Measurements from ENCODE around the gene RABGAP1L. TPM values are rescaled to one million over a fixed set of nuclear protein-coding genes. Genes with fewer than 3 reads are reported as not detected.
A peak's percentile ranks its signal among the peaks of the same experiment; 100 is the strongest.

The RABGAP1L gene
- total RNA-seq, 6 donors from 2014 or later = 41.3 to 229 (median 85.3) TPM

DNA sequence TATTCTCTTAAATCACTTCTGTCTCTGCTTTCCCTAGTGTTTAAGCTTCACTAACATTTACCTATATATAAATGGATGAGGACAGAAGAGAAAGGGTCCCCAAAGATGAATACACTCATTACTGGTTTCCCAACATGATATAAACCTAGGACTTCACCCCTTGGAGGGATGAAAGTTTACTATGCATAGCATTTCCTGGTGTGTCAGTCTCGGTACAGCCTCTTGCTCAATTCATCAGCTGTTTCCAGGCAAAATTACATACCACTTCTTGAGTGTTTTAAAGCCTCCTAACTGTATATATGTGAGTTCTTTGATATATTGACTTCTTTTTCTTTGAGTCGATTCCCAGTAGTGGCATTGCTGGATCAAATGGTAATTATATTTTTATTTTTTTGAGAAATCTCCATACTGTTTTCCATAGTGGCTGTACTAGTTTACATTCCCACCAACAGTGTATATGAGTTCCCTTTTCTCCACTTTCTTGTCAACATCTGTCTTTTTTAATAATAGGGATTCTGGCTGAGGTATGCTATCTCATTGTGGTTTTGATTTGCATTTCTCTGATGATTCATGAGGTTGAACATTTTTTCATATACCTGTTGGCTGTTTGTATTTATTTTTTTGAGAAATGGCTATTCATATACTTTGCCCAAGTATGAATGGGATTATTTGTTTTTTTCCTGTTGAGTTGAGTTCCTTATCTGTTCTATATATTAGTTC is 581.1 kb downstream of the RABGAP1L start:
- Histone ChIP-seq H3K27ac (no peak overlapping the region), H3K4me1 (peaks cover 0 to 6% (median 0%) of the 10 kb centered on the region in 4 donors), H3K9me3 (no peaks in the 10 kb centered on the region), H3K36me3 (no peaks in the 10 kb centered on the region), H3K27me3 (no peaks in the 10 kb centered on the region), H3K4me3 (no peak overlapping the region)
- whole genome bisulfite sequencing, 2 donors = 45 to 55% methylated on average over 2 of the region's 2 CpGs
- TF ChIP-seq, protein P1, sequence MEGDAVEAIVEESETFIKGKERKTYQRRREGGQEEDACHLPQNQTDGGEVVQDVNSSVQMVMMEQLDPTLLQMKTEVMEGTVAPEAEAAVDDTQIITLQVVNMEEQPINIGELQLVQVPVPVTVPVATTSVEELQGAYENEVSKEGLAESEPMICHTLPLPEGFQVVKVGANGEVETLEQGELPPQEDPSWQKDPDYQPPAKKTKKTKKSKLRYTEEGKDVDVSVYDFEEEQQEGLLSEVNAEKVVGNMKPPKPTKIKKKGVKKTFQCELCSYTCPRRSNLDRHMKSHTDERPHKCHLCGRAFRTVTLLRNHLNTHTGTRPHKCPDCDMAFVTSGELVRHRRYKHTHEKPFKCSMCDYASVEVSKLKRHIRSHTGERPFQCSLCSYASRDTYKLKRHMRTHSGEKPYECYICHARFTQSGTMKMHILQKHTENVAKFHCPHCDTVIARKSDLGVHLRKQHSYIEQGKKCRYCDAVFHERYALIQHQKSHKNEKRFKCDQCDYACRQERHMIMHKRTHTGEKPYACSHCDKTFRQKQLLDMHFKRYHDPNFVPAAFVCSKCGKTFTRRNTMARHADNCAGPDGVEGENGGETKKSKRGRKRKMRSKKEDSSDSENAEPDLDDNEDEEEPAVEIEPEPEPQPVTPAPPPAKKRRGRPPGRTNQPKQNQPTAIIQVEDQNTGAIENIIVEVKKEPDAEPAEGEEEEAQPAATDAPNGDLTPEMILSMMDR (IDR thresholded peaks at IDR 0.05) = no peak
- TF ChIP-seq POLR2AphosphoS5 (IDR thresholded peaks at IDR 0.05) = no peak
- no peak for TF ChIP-seq POLR2A (IDR thresholded peaks at IDR 0.05)
- TF ChIP-seq EP300 (IDR thresholded peaks at IDR 0.05) = no peak
- DNase-seq (no peak), ATAC-seq (ENCODE audit: low FRiP score in 2 of 2) (no peak)

DNA sequence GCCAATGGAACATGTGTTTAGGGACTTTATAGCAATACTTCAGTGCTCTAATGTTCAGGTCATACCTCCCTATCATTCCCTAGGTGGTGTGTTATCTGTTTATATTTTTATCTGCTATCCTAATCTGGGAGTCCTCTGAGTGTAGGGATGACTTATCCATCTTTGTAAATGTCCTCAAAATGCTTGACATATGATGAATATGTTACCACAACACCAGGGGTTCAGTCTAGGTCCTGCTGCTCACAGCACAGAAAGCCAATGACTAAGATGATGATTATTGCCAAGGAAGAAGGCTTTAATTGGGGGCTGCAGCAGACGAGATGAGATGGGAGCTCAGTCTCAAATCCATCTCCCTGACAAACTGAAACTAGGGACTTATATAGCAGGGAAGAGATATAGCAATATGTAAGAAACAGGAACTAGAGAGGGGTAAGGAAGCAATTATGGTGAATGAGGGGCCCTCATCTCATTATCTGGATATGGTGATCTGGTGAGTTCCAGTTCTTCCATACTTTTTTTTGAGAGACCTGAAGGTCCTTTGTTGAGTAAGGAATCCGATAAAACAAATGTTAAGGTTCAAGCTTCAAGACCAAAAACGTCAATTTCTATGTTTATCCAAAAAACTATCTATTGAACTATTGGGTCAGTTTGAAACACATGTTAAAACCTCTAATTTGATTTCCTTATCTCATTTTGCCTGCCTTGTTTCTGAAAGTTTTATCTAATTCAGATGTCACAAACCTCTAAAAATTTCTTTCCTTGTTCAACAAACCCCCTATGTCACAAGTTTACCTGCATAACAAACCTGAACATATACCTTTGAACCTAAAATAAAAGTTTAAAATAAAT is 583.7 kb downstream of the RABGAP1L start:
- Histone ChIP-seq H3K4me3 (no peak overlapping the region), H3K4me1 (peaks cover 0 to 6% (median 0%) of the 10 kb centered on the region in 4 donors), H3K27me3 (no peaks in the 10 kb centered on the region), H3K36me3 (no peaks in the 10 kb centered on the region), H3K27ac (no peak overlapping the region), H3K9me3 (no peaks in the 10 kb centered on the region)
- TF ChIP-seq POLR2A (IDR thresholded peaks at IDR 0.05) (no peak), POLR2AphosphoS5 (IDR thresholded peaks at IDR 0.05) (no peak), EP300 (IDR thresholded peaks at IDR 0.05) (no peak)
- TF ChIP-seq, protein P1 (IDR thresholded peaks at IDR 0.05) = no peak
- DNase-seq = no peak
- ATAC-seq (ENCODE audit: low FRiP score in 2 of 2) = no peak
- 70 to 73% methylated on average over 3 of the region's 3 CpGs for WGBS, 2 donors

DNA sequence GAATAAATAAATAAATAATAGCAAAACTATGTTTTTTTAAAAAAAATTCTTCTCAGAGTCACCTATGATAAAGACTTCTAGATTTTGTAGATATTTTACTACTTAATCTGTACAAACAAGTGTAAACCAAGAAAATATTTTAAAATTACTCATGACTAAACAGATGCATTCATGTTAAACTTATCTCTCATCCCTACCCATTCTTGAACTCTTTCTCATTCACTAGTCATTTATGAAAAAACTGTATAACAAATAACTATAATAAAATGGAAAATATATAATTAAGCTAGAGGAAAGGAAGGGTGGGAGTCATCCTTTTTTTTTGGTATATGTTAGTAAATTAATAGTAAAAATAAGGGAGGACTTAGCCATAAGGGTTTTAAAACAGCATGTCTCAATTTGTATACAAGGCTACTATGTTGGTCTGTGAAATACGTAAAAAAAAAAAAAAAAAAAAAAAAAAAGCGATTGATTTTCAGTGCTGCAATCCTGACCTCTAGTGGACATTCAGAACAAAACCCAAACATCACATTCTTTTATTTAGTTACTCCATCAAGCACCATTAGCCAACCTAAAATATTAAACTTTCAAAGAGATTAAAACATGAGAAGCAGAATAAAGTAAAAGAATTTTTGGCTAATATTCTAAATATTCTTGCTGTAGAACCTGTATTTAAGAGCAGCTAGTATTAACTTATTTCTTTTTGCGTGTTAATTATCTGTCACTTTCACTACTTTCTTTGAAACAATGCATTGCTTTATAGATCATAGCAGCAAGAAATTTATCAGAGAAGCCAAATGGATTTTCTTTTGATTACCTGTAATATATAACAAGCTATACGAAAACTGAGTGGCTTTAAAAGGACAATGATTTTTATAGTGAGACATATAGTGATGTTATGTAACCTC is 584.6 kb downstream of the RABGAP1L start:
- peak in 1 of 2 donors; percentile 47 for ATAC-seq (ENCODE audit: low FRiP score in 2 of 2)
- peaks cover 0 to 6% (median 0%) of the 10 kb centered on the region in 4 donors for H3K4me1 ChIP-seq
- no peaks in the 10 kb centered on the region for H3K36me3 ChIP-seq
- TF ChIP-seq, protein P1 (IDR thresholded peaks at IDR 0.05) = peak in 5 of 6 experiments; percentile 29 to 60 (median 40)
- TF ChIP-seq POLR2A (IDR thresholded peaks at IDR 0.05) = no peak
- DNase-seq = no peak
- H3K9me3 ChIP-seq = no peaks in the 10 kb centered on the region
- no peak overlapping the region for H3K27ac ChIP-seq
- H3K27me3 ChIP-seq = no peaks in the 10 kb centered on the region
- WGBS, 2 donors = 34 to 37% methylated on average over 4 of the region's 4 CpGs
- H3K4me3 ChIP-seq = no peak overlapping the region

DNA sequence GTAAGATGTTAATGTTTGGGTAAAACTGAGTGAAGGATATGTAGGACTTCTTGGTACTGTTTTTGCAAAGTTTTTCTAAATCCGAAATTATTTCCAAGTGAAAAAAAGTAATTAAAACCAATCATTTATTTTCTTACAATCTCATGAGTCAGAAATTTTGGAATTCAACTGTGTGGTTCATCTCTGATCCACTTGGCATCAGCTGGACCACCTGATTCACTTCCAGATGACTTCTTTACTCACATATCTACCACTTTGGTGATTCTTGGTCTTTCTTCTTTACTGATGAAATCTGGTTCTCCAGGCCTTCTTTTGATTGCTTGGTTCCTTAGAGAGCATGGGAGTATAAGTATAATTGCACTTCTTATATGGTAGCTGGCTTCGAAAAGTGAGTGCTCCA is 585.6 kb downstream of the RABGAP1L start:
- 82 to 91% methylated on average over 2 of the region's 2 CpGs for WGBS, 2 donors
- H3K27me3 ChIP-seq = no peaks in the 10 kb centered on the region
- ATAC-seq (ENCODE audit: low FRiP score in 2 of 2) = no peak
- peaks cover 0 to 4% (median 0%) of the 10 kb centered on the region in 4 donors for H3K4me1 ChIP-seq
- H3K9me3 ChIP-seq = no peaks in the 10 kb centered on the region
- no peak overlapping the region for H3K4me3 ChIP-seq
- no peak for DNase-seq
- no peaks in the 10 kb centered on the region for H3K36me3 ChIP-seq
- TF ChIP-seq POLR2AphosphoS5 (IDR thresholded peaks at IDR 0.05) (no peak), EP300 (IDR thresholded peaks at IDR 0.05) (no peak), POLR2A (IDR thresholded peaks at IDR 0.05) (no peak)
- TF ChIP-seq, protein P1 (IDR thresholded peaks at IDR 0.05) = no peak
- H3K27ac ChIP-seq = no peak overlapping the region
